Activated naive CD8-positive, alpha-beta T cell treated with anti-CD3 and anti-CD28 coated beads for 36 hours (primary cell): ENCODE measurements around the gene ZBTB7A. TPM values are rescaled to one million over a fixed set of nuclear protein-coding genes. Genes with fewer than 3 reads are reported as not detected.

Experiments used
- DNase-seq: peaks from one replicate; pipeline ENCODE4 v3.0.0; 2021
- H3K27ac Mint-ChIP-seq: one replicate; pipeline ENCODE4 v1.8.0; 2022; ENCODE audit warnings: mild to moderate bottlenecking, moderate library complexity, mixed read lengths
- H3K27me3 Mint-ChIP-seq: one replicate; pipeline ENCODE4 v1.8.0; 2022; ENCODE audit warnings: mild to moderate bottlenecking, mixed read lengths
- H3K36me3 Mint-ChIP-seq: one replicate; pipeline ENCODE4 v1.8.0; 2021; ENCODE audit warnings: mild to moderate bottlenecking, mixed read lengths
- H3K4me1 Mint-ChIP-seq: one replicate; pipeline ENCODE4 v1.8.0; 2021; ENCODE audit warnings: mixed read lengths
- H3K4me3 Mint-ChIP-seq: one replicate; pipeline ENCODE4 v1.8.0; 2022; ENCODE audit warnings: mild to moderate bottlenecking, moderate library complexity, mixed read lengths
- H3K9me3 Mint-ChIP-seq: one replicate; pipeline ENCODE4 v1.8.0; 2022; ENCODE audit warnings: mixed read lengths
- total RNA-seq, 2 experiments: library from RNA; stranded (reverse); gene quantifications; one replicate each; pipeline ENCODE4 v1.2.3, GENCODE V29; 2021

ZBTB7A gene
- total RNA-seq, 2 experiments from 2014 or later = 34.9 to 35.9 TPM

- H3K27me3 Mint-ChIP-seq = no peaks in the 10 kb centered on the region
- no peak overlapping the region for H3K27ac Mint-ChIP-seq
- no peak for DNase-seq
- no peak overlapping the region for H3K4me3 Mint-ChIP-seq
- H3K4me1 Mint-ChIP-seq = peaks cover 31% of the 10 kb centered on the region
- H3K36me3 Mint-ChIP-seq = peaks cover 40% of the 10 kb centered on the region
- peaks cover 2% of the 10 kb centered on the region for H3K9me3 Mint-ChIP-seq
These were observed 12.1 kb downstream of the ZBTB7A start for GRCh38 chr19:4054441-4055208.

GRCh38 chr19:4053423-4054324 lies 13.0 kb downstream of the ZBTB7A start:
- peaks cover 41% of the 10 kb centered on the region for H3K36me3 Mint-ChIP-seq
- H3K4me3 Mint-ChIP-seq = no peak overlapping the region
- no peak overlapping the region for H3K27ac Mint-ChIP-seq
- peaks cover 2% of the 10 kb centered on the region for H3K9me3 Mint-ChIP-seq
- no peak for DNase-seq
- H3K4me1 Mint-ChIP-seq = peaks cover 27% of the 10 kb centered on the region
- H3K27me3 Mint-ChIP-seq = no peaks in the 10 kb centered on the region

DNA sequence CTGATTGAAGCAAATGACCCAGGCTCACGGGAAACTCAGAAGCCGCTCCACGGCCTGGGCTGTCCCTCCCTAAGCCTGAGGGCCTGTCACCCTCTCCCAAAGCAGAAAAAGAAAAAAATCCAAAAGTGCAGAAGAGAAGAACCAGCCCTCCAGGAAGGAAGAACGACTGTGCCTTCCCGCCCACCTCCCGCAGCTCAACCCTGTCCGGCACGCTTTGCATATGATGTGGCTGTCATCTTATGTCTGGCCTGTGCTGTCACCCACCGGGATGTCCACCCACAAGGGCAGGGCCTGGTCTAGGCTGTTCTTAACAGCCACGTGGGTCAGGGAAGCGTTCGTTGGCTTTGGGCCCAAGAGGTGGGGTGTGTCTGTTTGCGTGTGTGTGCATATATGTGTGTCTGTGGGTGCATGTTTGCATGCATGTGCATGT lies 13.7 kb downstream of the ZBTB7A start:
- Mint-ChIP-seq H3K36me3 (peaks cover 41% of the 10 kb centered on the region), H3K9me3 (peaks cover 2% of the 10 kb centered on the region), H3K27me3 (no peaks in the 10 kb centered on the region), H3K27ac (peak overlapping the region; percentile 52), H3K4me3 (peak overlapping the region; percentile 10), H3K4me1 (peaks cover 25% of the 10 kb centered on the region)
- DNase-seq = no peak

- Mint-ChIP-seq H3K4me3 (peak overlapping the region; percentile 10), H3K9me3 (no peaks in the 10 kb centered on the region), H3K36me3 (peaks cover 37% of the 10 kb centered on the region), H3K4me1 (peaks cover 21% of the 10 kb centered on the region), H3K27me3 (no peaks in the 10 kb centered on the region), H3K27ac (peak overlapping the region; percentile 52)
- no peak for DNase-seq
These were observed 14.3 kb downstream of the ZBTB7A start for GRCh38 chr19:4052114-4052992.

- peaks cover 23% of the 10 kb centered on the region for H3K4me1 Mint-ChIP-seq
- H3K27ac Mint-ChIP-seq = peak overlapping the region; percentile 67
- no peak for DNase-seq
- peaks cover 34% of the 10 kb centered on the region for H3K36me3 Mint-ChIP-seq
- H3K4me3 Mint-ChIP-seq = no peak overlapping the region
- no peaks in the 10 kb centered on the region for H3K27me3 Mint-ChIP-seq
- no peaks in the 10 kb centered on the region for H3K9me3 Mint-ChIP-seq
These were observed 15.3 kb downstream of the ZBTB7A start for GRCh38 chr19:4051175-4052101.

DNA sequence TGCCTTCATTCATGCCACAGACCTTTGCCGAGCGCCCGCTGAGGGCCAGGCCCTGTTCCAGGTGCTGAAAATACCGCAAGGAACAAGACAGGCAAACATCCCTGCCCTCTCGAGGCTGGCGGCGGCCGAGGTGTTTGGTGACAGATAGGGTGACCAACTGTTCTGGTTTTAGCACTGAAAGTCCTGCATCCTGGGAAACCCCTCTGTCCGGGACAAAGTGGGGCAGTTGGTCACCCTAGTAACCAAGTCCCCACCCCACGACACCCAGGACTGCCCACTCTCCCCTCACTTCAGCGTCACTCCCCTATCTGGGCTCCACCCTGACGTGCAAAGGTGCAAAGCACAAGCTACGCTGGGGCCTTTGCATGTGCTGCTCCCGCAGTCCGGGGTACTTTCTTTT lies 17.3 kb downstream of the ZBTB7A start:
- H3K4me1 Mint-ChIP-seq = peaks cover 23% of the 10 kb centered on the region
- peaks cover 27% of the 10 kb centered on the region for H3K36me3 Mint-ChIP-seq
- no peak for DNase-seq
- H3K27me3 Mint-ChIP-seq = no peaks in the 10 kb centered on the region
- H3K9me3 Mint-ChIP-seq = no peaks in the 10 kb centered on the region
- H3K27ac Mint-ChIP-seq = peak overlapping the region; percentile 13
- no peak overlapping the region for H3K4me3 Mint-ChIP-seq

GRCh38 chr19:4046946-4047683 lies 19.6 kb downstream of the ZBTB7A start:
- no peak overlapping the region for H3K4me3 Mint-ChIP-seq
- H3K27ac Mint-ChIP-seq = no peak overlapping the region
- peaks cover 16% of the 10 kb centered on the region for H3K36me3 Mint-ChIP-seq

GRCh38 chr19:4046362-4046691 lies 20.4 kb downstream of the ZBTB7A start:
- DNase-seq = no peak
- H3K27ac Mint-ChIP-seq = peak overlapping the region; percentile 75
- H3K4me3 Mint-ChIP-seq = peak overlapping the region; percentile 32
- no peaks in the 10 kb centered on the region for H3K9me3 Mint-ChIP-seq
- H3K4me1 Mint-ChIP-seq = peaks cover 10% of the 10 kb centered on the region
- H3K27me3 Mint-ChIP-seq = no peaks in the 10 kb centered on the region
- H3K36me3 Mint-ChIP-seq = peaks cover 13% of the 10 kb centered on the region

More at GRCh38 chr19:4046946-4047683, 19.6 kb downstream of the ZBTB7A start:
- no peak for DNase-seq
- Mint-ChIP-seq H3K4me1 (peaks cover 13% of the 10 kb centered on the region), H3K9me3 (no peaks in the 10 kb centered on the region), H3K27me3 (no peaks in the 10 kb centered on the region)

DNA sequence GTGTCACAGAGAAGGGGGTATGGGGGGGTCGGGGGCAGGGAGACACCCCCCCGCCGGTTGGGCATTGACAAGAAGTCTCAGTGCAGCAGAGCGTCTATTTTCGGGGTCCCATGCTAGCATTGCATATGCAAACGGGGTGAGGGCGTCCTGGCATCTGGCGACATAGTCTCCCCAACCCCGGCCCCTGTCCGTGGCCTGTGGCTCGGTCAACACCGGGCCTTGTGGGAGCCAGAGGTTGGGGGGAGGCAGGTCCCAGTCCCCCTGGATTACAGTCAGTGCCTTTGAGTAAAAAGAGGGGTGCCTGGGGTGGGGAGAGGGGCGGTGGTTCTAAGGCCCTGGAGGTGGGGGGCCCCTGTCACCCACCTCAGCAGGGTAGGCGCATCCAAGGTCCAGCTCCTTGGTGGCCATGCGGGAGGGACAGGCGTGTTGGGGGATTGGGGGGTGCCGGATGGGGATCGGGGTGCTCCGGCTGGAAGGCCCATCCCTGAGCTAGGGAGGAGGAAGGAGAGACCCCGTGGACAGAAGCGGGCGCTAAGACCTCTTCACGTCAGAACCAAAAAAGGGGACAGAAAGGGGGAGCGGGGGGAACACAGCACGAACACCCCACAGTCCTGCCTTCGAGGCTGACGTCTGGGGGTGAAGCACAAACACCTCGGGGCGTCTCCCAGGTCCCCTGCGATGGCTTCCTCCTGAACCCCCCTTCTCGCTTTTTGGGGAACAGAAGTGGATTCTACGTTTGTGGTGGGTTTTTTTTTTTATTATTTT lies 20.9 kb downstream of the ZBTB7A start:
- no peak overlapping the region for H3K4me3 Mint-ChIP-seq
- no peak for DNase-seq
- H3K4me1 Mint-ChIP-seq = peaks cover 6% of the 10 kb centered on the region
- H3K36me3 Mint-ChIP-seq = peaks cover 9% of the 10 kb centered on the region
- H3K9me3 Mint-ChIP-seq = no peaks in the 10 kb centered on the region
- no peaks in the 10 kb centered on the region for H3K27me3 Mint-ChIP-seq
- H3K27ac Mint-ChIP-seq = peak overlapping the region; percentile 75

DNA sequence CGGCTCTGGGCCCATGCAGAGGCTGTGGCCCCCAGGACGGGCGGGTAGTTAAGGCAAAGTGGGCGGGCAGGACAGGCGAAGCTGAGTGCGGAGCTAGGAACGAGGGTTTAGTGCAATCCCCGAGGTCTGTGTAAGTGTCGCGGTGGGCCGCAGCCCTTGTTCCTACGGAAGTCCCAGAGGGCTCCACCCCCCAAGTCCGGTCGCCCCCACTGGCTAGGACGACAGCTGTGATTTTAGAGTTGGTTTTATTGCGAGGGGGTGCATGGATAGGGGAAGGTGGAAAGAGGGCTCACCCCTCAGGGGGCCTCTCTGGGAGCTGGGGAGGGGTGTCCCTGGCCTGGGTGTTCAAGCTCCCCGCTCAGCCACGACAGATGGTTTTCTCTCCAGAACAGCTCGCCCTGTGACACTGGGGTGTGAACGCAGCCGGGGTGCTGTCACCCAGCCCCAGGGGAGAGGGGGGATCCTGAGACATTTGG lies 21.7 kb downstream of the ZBTB7A start:
- Mint-ChIP-seq H3K36me3 (peaks cover 4% of the 10 kb centered on the region), H3K9me3 (no peaks in the 10 kb centered on the region), H3K4me1 (peaks cover 6% of the 10 kb centered on the region), H3K27ac (no peak overlapping the region), H3K4me3 (no peak overlapping the region), H3K27me3 (no peaks in the 10 kb centered on the region)
- DNase-seq = no peak

- no peaks in the 10 kb centered on the region for H3K27me3 Mint-ChIP-seq
- no peaks in the 10 kb centered on the region for H3K9me3 Mint-ChIP-seq
- no peak for DNase-seq
- H3K36me3 Mint-ChIP-seq = no peaks in the 10 kb centered on the region
- H3K4me3 Mint-ChIP-seq = no peak overlapping the region
- peaks cover 6% of the 10 kb centered on the region for H3K4me1 Mint-ChIP-seq
- no peak overlapping the region for H3K27ac Mint-ChIP-seq
These were observed 22.6 kb downstream of the ZBTB7A start for GRCh38 chr19:4043966-4044715.

DNA sequence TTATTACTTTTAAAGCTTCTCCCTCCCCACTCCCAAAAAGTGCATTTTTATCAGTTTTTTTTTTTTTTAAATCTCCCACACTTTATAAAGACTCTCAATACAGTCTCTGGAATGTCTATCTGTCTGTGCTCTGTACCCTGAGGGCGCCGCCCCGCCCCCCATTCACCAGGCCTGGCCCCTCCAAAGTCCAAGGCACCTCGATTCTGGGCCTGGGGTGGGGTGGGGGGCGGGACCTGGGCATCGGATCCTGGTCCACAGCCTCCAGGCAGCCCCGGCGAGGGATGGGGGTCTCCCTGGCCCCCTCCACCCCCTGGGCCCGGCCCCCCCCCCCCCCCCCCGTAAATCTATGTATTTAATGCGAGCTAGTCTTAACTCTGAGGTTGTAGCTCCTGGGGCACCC lies 23.3 kb downstream of the ZBTB7A start:
- no peak overlapping the region for H3K4me3 Mint-ChIP-seq
- H3K9me3 Mint-ChIP-seq = no peaks in the 10 kb centered on the region
- no peak overlapping the region for H3K27ac Mint-ChIP-seq
- H3K36me3 Mint-ChIP-seq = no peaks in the 10 kb centered on the region
- DNase-seq = no peak
- no peaks in the 10 kb centered on the region for H3K27me3 Mint-ChIP-seq
- H3K4me1 Mint-ChIP-seq = peaks cover 6% of the 10 kb centered on the region
